IMR-90 (cell line): Measurements from ENCODE around the gene SCLY. TPM values are rescaled to one million over a fixed set of nuclear protein-coding genes. Genes with fewer than 3 reads are reported as not detected.

Experiments used
- ATAC-seq: fragments of 200-7000 bp; cut with Tn5 transposase; 2 replicates; pipeline ENCODE4 v1.9.1; 2020; ENCODE audit warnings: low read depth, mild to moderate bottlenecking, moderate library complexity
- BruUV-seq: library from RNA; stranded (reverse); fragments of 400-500 nt; replicated peaks from 2 replicates; lab custom pipeline; 2021; lab: Mats Ljungman, UMichigan
- CTCF ChIA-PET: fragments of 300-600 bp; formaldehyde crosslinking; extraction: SDS; loops from one replicate; lab custom pipeline; 2021; ENCODE audit warnings: antibody characterized with exemption; lab: Yijun Ruan, JAX
- POLR2A ChIA-PET: fragments of 300-600 bp; sonication (Branson Sonifier 250); formaldehyde crosslinking; loops from one replicate; lab custom pipeline; 2022; ENCODE audit warnings: antibody characterized with exemption; ENCODE audit not compliant: unreplicated experiment; lab: Charles Lee
- DNase-seq: peaks from one replicate; pipeline ENCODE4 v3.0.0; 2013
- H2AFZ ChIP-seq: replicated peaks from 2 replicates; pipeline ENCODE3; 2013; ENCODE audit warnings: low read length, mild to moderate bottlenecking; ENCODE audit not compliant: poor library complexity
- H2AK5ac ChIP-seq: 2 replicates; pipeline ENCODE4 v1.6.1; 2013; ENCODE audit warnings: low read depth, low read length, inconsistent platforms
- H2AK9ac ChIP-seq: replicated peaks from 2 replicates; pipeline ENCODE3; 2013; ENCODE audit warnings: mild to moderate bottlenecking, low read depth, low read length, moderate library complexity; ENCODE audit not compliant: poor library complexity
- H2BK120ac ChIP-seq: 2 replicates; pipeline ENCODE4 v1.6.1; 2013; ENCODE audit warnings: low read depth, low read length, inconsistent platforms
- H2BK15ac ChIP-seq: 3 replicates; pipeline ENCODE4 v1.6.1; 2013; ENCODE audit warnings: low read depth, low read length, inconsistent platforms
- H2BK20ac ChIP-seq: 2 replicates; pipeline ENCODE4 v1.6.1; 2013; ENCODE audit warnings: low read depth, mild to moderate bottlenecking, inconsistent platforms, low read length, moderate library complexity
- H2BK5ac ChIP-seq: 2 replicates; pipeline ENCODE4 v1.6.1; 2013; ENCODE audit warnings: mild to moderate bottlenecking, low read depth, low read length, inconsistent platforms; ENCODE audit not compliant: poor library complexity, severe bottlenecking
- H3K14ac ChIP-seq: replicated peaks from 2 replicates; pipeline ENCODE4 v1.6.1; 2013; ENCODE audit warnings: low read depth, low read length, inconsistent platforms
- H3K18ac ChIP-seq: 2 replicates; pipeline ENCODE4 v1.6.1; 2013; ENCODE audit warnings: low read depth, low read length, control low read depth
- H3K23ac ChIP-seq: 2 replicates; pipeline ENCODE4 v1.6.1; 2013; ENCODE audit warnings: low read depth, low read length, inconsistent platforms
- H3K27ac ChIP-seq: 2 replicates; pipeline ENCODE4 v1.5.1; 2013; ENCODE audit warnings: mild to moderate bottlenecking, control low read depth, low read length; ENCODE audit not compliant: insufficient read depth
- H3K27me3 ChIP-seq: 2 replicates; pipeline ENCODE4 v1.6.1; 2013; ENCODE audit warnings: low read length; ENCODE audit not compliant: control insufficient read depth, insufficient read depth
- H3K36me3 ChIP-seq: 2 replicates; pipeline ENCODE4 v1.6.1; 2013; ENCODE audit warnings: low read length, mixed read lengths; ENCODE audit not compliant: control insufficient read depth, insufficient read depth
- H3K4ac ChIP-seq: 2 replicates; pipeline ENCODE4 v1.6.1; 2013; ENCODE audit warnings: low read depth, low read length, inconsistent platforms
- H3K4me1 ChIP-seq: 2 replicates; pipeline ENCODE4 v1.6.1; 2013; ENCODE audit warnings: low read length, mixed read lengths; ENCODE audit not compliant: control insufficient read depth, insufficient read depth
- H3K4me2 ChIP-seq: 2 replicates; pipeline ENCODE4 v1.6.1; 2013; ENCODE audit warnings: low read depth, mild to moderate bottlenecking, control low read depth, low read length, moderate library complexity
- H3K4me3 ChIP-seq: 2 replicates; pipeline ENCODE4 v1.5.1; 2013; ENCODE audit warnings: low read depth, mild to moderate bottlenecking, control low read depth, low read length, moderate library complexity; ENCODE audit not compliant: insufficient read depth
- H3K56ac ChIP-seq: 2 replicates; pipeline ENCODE4 v1.6.1; 2013; ENCODE audit warnings: low read length, inconsistent platforms; ENCODE audit not compliant: insufficient read depth; ENCODE audit errors: extremely low read depth
- H3K79me1 ChIP-seq, 2 experiments: 2 replicates each; pipeline ENCODE4 v1.6.1; 2013; ENCODE audit warnings: low read length in 2 of 2, inconsistent platforms in 1 of 2, low read depth in 1 of 2
- H3K9ac ChIP-seq: 2 replicates; pipeline ENCODE4 v1.6.1; 2013; ENCODE audit warnings: low read depth, low read length, control low read depth
- H3K9me1 ChIP-seq: 2 replicates; pipeline ENCODE4 v1.6.1; 2013; ENCODE audit warnings: low read length, inconsistent platforms; ENCODE audit not compliant: insufficient read depth
- H3K9me3 ChIP-seq: 2 replicates; pipeline ENCODE4 v1.6.1; 2013; ENCODE audit warnings: low read length; ENCODE audit not compliant: control insufficient read depth, insufficient read depth
- H4K20me1 ChIP-seq: 2 replicates; pipeline ENCODE4 v1.6.1; 2013; ENCODE audit warnings: low read length, inconsistent platforms; ENCODE audit not compliant: insufficient read depth
- H4K5ac ChIP-seq: 2 replicates; pipeline ENCODE4 v1.6.1; 2013; ENCODE audit warnings: mild to moderate bottlenecking, low read depth, low read length, control low read depth
- H4K8ac ChIP-seq, 2 experiments: 2 replicates each; pipeline ENCODE4 v1.6.1; 2013; ENCODE audit warnings: low read depth in 2 of 2, low read length in 2 of 2, control low read depth in 1 of 2, inconsistent platforms in 1 of 2
- H4K91ac ChIP-seq: 2 replicates; pipeline ENCODE4 v1.6.1; 2013; ENCODE audit warnings: low read depth, low read length, inconsistent platforms; ENCODE audit not compliant: insufficient read depth
- BHLHE40 ChIP-seq: fragments of 150-350 bp; IDR thresholded peaks from 2 replicates; pipeline ENCODE4 v1.6.1; 2016; ENCODE audit warnings: mild to moderate bottlenecking, low read depth, low read length
- CHD1 ChIP-seq: IDR thresholded peaks from 2 replicates; pipeline ENCODE4 v1.6.1; 2012; ENCODE audit warnings: low read depth, low read length, improper control_type of control experiment
- CTCF ChIP-seq: conservative IDR thresholded peaks from 2 replicates; pipeline ENCODE4 v1.5.1; 2012; ENCODE audit warnings: mild to moderate bottlenecking, low read depth, low read length, improper control_type of control experiment
- ELK1 ChIP-seq: fragments of 150-350 bp; IDR thresholded peaks from 2 replicates; pipeline ENCODE4 v1.6.1; 2016; ENCODE audit warnings: low read depth, mild to moderate bottlenecking, low read length, moderate library complexity, borderline replicate concordance
- FOS ChIP-seq: fragments of 150-350 bp; IDR thresholded peaks from 2 replicates; pipeline ENCODE4 v1.6.1; 2016; ENCODE audit warnings: low read depth, low read length
- MAFK ChIP-seq: IDR thresholded peaks from 2 replicates; pipeline ENCODE4 v1.6.1; 2012; ENCODE audit warnings: low read depth, low read length, improper control_type of control experiment
- MAZ ChIP-seq: IDR thresholded peaks from 2 replicates; pipeline ENCODE4 v1.6.1; 2012; ENCODE audit warnings: low read depth, mild to moderate bottlenecking, low read length, improper control_type of control experiment, moderate library complexity, borderline replicate concordance
- MXI1 ChIP-seq: IDR thresholded peaks from 2 replicates; pipeline ENCODE4 v1.6.1; 2012; ENCODE audit warnings: low read depth, mild to moderate bottlenecking, low read length, moderate library complexity, borderline replicate concordance
- NFE2L2 ChIP-seq: fragments of 150-350 bp; IDR thresholded peaks from 2 replicates; pipeline ENCODE4 v1.6.1; 2016; ENCODE audit warnings: low read depth, mild to moderate bottlenecking, low read length
- POLR2A ChIP-seq: IDR thresholded peaks from 2 replicates; pipeline ENCODE4 v1.6.1; 2012; ENCODE audit warnings: mild to moderate bottlenecking, low read depth, low read length
- RAD21 ChIP-seq: IDR thresholded peaks from 2 replicates; pipeline ENCODE4 v1.6.1; 2012; ENCODE audit warnings: low read length, improper control_type of control experiment
- RCOR1 ChIP-seq: IDR thresholded peaks from 2 replicates; pipeline ENCODE4 v1.6.1; 2012; ENCODE audit warnings: mild to moderate bottlenecking, low read length, improper control_type of control experiment; ENCODE audit not compliant: insufficient replicate concordance
- RFX5 ChIP-seq: IDR thresholded peaks from 2 replicates; pipeline ENCODE4 v1.8.0; 2012; ENCODE audit warnings: low read depth, mild to moderate bottlenecking, low read length, moderate library complexity
- SMC3 ChIP-seq: fragments of 150-350 bp; IDR thresholded peaks from 2 replicates; pipeline ENCODE4 v1.6.1; 2016; ENCODE audit warnings: low read depth, mild to moderate bottlenecking, antibody characterized with exemption, low read length, moderate library complexity
- USF2 ChIP-seq: fragments of 150-350 bp; IDR thresholded peaks from 2 replicates; pipeline ENCODE4 v1.6.1; 2017; ENCODE audit warnings: mild to moderate bottlenecking, antibody characterized with exemption, low read length, low read depth
- WGBS, 2 experiments: methylation state at CpG; one replicate each; pipeline versions ENCODE4 v1.1.5 to v1.1.7; 2013; ENCODE audit warnings: missing lambda C conversion rate in 2 of 2; ENCODE audit not compliant: insufficient read length in 1 of 2; ENCODE audit errors: extremely low coverage in 2 of 2; 5-methylcytosine and 5-hydroxymethylcytosine counted together
- dilution Hi-C: fragments of 300-500 bp; cut with HindIII; formaldehyde crosslinking; loops from one replicate; pipeline ENCODE4 v1.14.3; 2018; ENCODE audit warnings: low sequenced_read_pairs; ENCODE audit not compliant: unreplicated experiment
- in situ Hi-C: fragments of 300-500 bp; cut with MboI; formaldehyde crosslinking; loops from 3 replicates; pipeline ENCODE4 v1.14.3; 2019; ENCODE audit warnings: low sequenced_read_pairs, inconsistent platforms, mixed read lengths
- intact Hi-C: fragments of 100-400 bp; cut with micrococcal nuclease; formaldehyde crosslinking; loops from 2 replicates; pipeline ENCODE4 v1.10.0; 2022
- polyA plus RNA-seq, 3 experiments: library from polyadenylated mRNA; depleted of rRNA; stranded (reverse); fragments of >200 nt; gene quantifications; 2 replicates each; pipeline ENCODE4 v1.2.3, GENCODE V29; 2012; ENCODE audit warnings: low replicate concordance in 1 of 3
- total RNA-seq: library from RNA; depleted of rRNA; stranded (reverse); fragments of >200 nt; gene quantifications from 2 replicates; pipeline ENCODE4 v1.2.3, GENCODE V29; 2012

Gene SCLY
- total and polyA plus RNA-seq, 2 of the 4 experiments (the other 2 are of a cell fraction) = 8.6 to 10.5 TPM

GRCh38 chr2:238092486-238093035 lies 31.8 kb downstream of the SCLY start:
- in situ Hi-C loops = no loop called here
- no peaks in the 10 kb centered on the region for H3K9me1 ChIP-seq

More at GRCh38 chr2:238092486-238093035, 31.8 kb downstream of the SCLY start:
- Histone ChIP-seq H3K18ac (no peak overlapping the region), H3K27ac (no peak overlapping the region), H4K91ac (no peak overlapping the region), H3K36me3 (peaks cover 4% of the 10 kb centered on the region; the same call in 1 of the 2 replicates), H3K79me1 (no peaks in the 10 kb centered on the region), H2AK5ac (no peak overlapping the region), H2BK20ac (no peak overlapping the region), H3K14ac (no peak overlapping the region), H2BK5ac (no peak overlapping the region), H3K56ac (no peak overlapping the region), H4K8ac (no peak overlapping the region), H3K4me3 (no peak overlapping the region), H4K20me1 (no peaks in the 10 kb centered on the region), H3K9ac (no peak overlapping the region), H3K4ac (no peak overlapping the region), H3K23ac (no peak overlapping the region), H2BK120ac (no peak overlapping the region), H3K4me2 (no peak overlapping the region), H4K5ac (no peak overlapping the region), H2AFZ (no peak overlapping the region), H2BK15ac (no peak overlapping the region), H3K4me1 (no peaks in the 10 kb centered on the region), H2AK9ac (no peak overlapping the region), H3K27me3 (no peaks in the 10 kb centered on the region), H3K9me3 (no peaks in the 10 kb centered on the region)
- 95% methylated on average over 9 of the region's 12 CpGs; no CpG with 5 or more reads in 1 of the 2 experiments for WGBS, 2 experiments
- ChIA-PET POLR2A (no interaction called here), CTCF (no interaction called here)
- DNase-seq (no peak), ATAC-seq (no peak)
- no TSS peak for BruUV-seq
- dilution Hi-C loops = no loop called here
- intact Hi-C loops = no loop called here
- TF ChIP-seq RAD21 (no peak), RCOR1 (no peak), POLR2A (no peak), SMC3 (no peak), NFE2L2 (no peak), MXI1 (no peak), RFX5 (no peak), MAFK (no peak), ELK1 (no peak), CTCF (no peak), MAZ (no peak), CHD1 (no peak), USF2 (no peak), BHLHE40 (no peak), FOS (no peak)
